GM12878 (cell line): Measurements from ENCODE around the gene TCF4. TPM values are rescaled to one million over a fixed set of nuclear protein-coding genes. Genes with fewer than 3 reads are reported as not detected.

ENCODE experiments used
- ATAC-seq: fragments of 200-7000 bp; cut with Tn5 transposase; 3 replicates; pipeline ENCODE4 v1.9.1; 2020; ENCODE audit warnings: mild to moderate bottlenecking, moderate library complexity
- BruUV-seq: library from RNA; stranded (reverse); fragments of 400-500 nt; replicated peaks from 2 replicates; lab custom pipeline; 2021; lab: Mats Ljungman, UMichigan
- CTCF ChIA-PET: fragments of 300-600 bp; sonication (Branson Sonifier 250); formaldehyde crosslinking; extraction: SDS; loops from one replicate; lab custom pipeline; 2021; ENCODE audit warnings: inconsistent platforms; lab: Yijun Ruan, JAX
- POLR2A ChIA-PET: fragments of 350-600 bp; formaldehyde crosslinking; extraction: SDS; loops from one replicate; lab custom pipeline; 2021; ENCODE audit warnings: inconsistent platforms; lab: Charles Lee
- RAD21 ChIA-PET: fragments of 300-600 bp; sonication (Branson Sonifier 250); formaldehyde crosslinking; loops from one replicate; lab custom pipeline; 2023; ENCODE audit warnings: antibody characterized with exemption; ENCODE audit not compliant: unreplicated experiment; lab: Charles Lee
- SMC1A ChIA-PET: fragments of 300-600 bp; sonication (Branson Sonifier 250); formaldehyde crosslinking; loops from one replicate; lab custom pipeline; 2023; ENCODE audit not compliant: unreplicated experiment, uncharacterized antibody; lab: Charles Lee
- DNase-seq: peaks from one replicate; pipeline ENCODE4 v3.0.0-alpha.2; 2011; ENCODE audit warnings: low read depth, low spot score
- FAIRE-seq: peaks from 3 replicates; lab custom pipeline; 2011; peaks lifted over from hg19 to GRCh38; lab: Jason Lieb, UNC
- H2AFZ ChIP-seq: 2 replicates; pipeline ENCODE4 v1.6.0; 2011; ENCODE audit warnings: low read depth, low read length, control low read depth; ENCODE audit not compliant: control insufficient read depth
- H3K27ac ChIP-seq: 2 replicates; pipeline ENCODE4 v1.5.1; 2011; ENCODE audit warnings: control low read depth; ENCODE audit not compliant: control insufficient read depth, insufficient read depth
- H3K27me3 ChIP-seq, 2 experiments: replicated peaks in 1 of 2; 2 replicates each; pipeline versions ENCODE4 v1.6.0 to v1.6.1; 2011; ENCODE audit warnings: low read length in 1 of 2; ENCODE audit not compliant: control insufficient read depth in 2 of 2, insufficient read depth in 2 of 2
- H3K36me3 ChIP-seq, 2 experiments: 2 replicates each; pipeline ENCODE4 v1.5.1; 2011; ENCODE audit warnings: low read length in 1 of 2; ENCODE audit not compliant: control insufficient read depth in 2 of 2, insufficient read depth in 2 of 2
- H3K4me1 ChIP-seq: 2 replicates; pipeline ENCODE4 v1.6.1; 2011; ENCODE audit warnings: mild to moderate bottlenecking, low read length, moderate library complexity, mixed read lengths; ENCODE audit not compliant: control insufficient read depth, insufficient read depth
- H3K4me2 ChIP-seq: 2 replicates; pipeline ENCODE4 v1.6.0; 2011; ENCODE audit warnings: control low read depth; ENCODE audit not compliant: control insufficient read depth, insufficient read depth
- H3K4me3 ChIP-seq: fragments of 200-600 bp; sonication (generic); 2 replicates; pipeline ENCODE4 v1.5.1; 2016
- H3K79me2 ChIP-seq: 2 replicates; pipeline ENCODE4 v1.6.0; 2011; ENCODE audit warnings: low read length; ENCODE audit not compliant: control insufficient read depth, insufficient read depth
- H3K9ac ChIP-seq: 2 replicates; pipeline ENCODE4 v1.8.0; 2011; ENCODE audit warnings: low read length, control low read depth, mixed read lengths; ENCODE audit not compliant: control insufficient read depth, insufficient read depth
- H3K9me3 ChIP-seq: replicated peaks from 3 replicates; pipeline ENCODE4 v1.5.1; 2011; ENCODE audit warnings: mild to moderate bottlenecking, low read length; ENCODE audit not compliant: control insufficient read depth, insufficient read depth
- H4K20me1 ChIP-seq: 2 replicates; pipeline ENCODE4 v1.6.0; 2011; ENCODE audit not compliant: control insufficient read depth, insufficient read depth
- BCL11A ChIP-seq: IDR thresholded peaks from 2 replicates; pipeline ENCODE4 v1.6.1; 2011; ENCODE audit warnings: low read depth, low read length
- BRCA1 ChIP-seq: IDR thresholded peaks from 2 replicates; pipeline ENCODE4 v1.6.1; 2011; ENCODE audit warnings: low read depth, low read length, improper control_type of control experiment
- CBX5 ChIP-seq: sonication (generic); IDR thresholded peaks from 2 replicates; pipeline ENCODE4 v1.6.1; 2016; ENCODE audit warnings: low read depth, moderate library complexity, mild to moderate bottlenecking, inconsistent platforms
- CEBPB ChIP-seq, 2 experiments: fragments of 150-350 bp in 1 of 2; IDR thresholded peaks; 2 replicates each; pipeline ENCODE4 v1.6.1; 2012 to 2014; ENCODE audit warnings: low read depth in 2 of 2, low read length in 2 of 2, borderline replicate concordance in 1 of 2, inconsistent platforms in 1 of 2
- CREB1 ChIP-seq: IDR thresholded peaks from 2 replicates; pipeline ENCODE4 v1.6.1; 2012; ENCODE audit warnings: low read depth, mild to moderate bottlenecking, inconsistent platforms
- CREM ChIP-seq: IDR thresholded peaks from 2 replicates; pipeline ENCODE4 v1.6.1; 2014; ENCODE audit warnings: antibody characterized with exemption, low read depth
- EP300 ChIP-seq, 2 experiments: fragments of 150-350 bp in 1 of 2; IDR thresholded peaks; 2 replicates each; pipeline ENCODE4 v1.6.1; 2011 to 2012; ENCODE audit warnings: low read depth in 2 of 2, low read length in 2 of 2, borderline replicate concordance in 1 of 2, improper control_type of control experiment in 1 of 2, inconsistent platforms in 1 of 2; ENCODE audit not compliant: control insufficient read depth in 1 of 2
- SIN3A ChIP-seq: IDR thresholded peaks from 2 replicates; pipeline ENCODE4 v1.6.1; 2012; ENCODE audit warnings: low read depth, low read length, improper control_type of control experiment
- TBL1XR1 ChIP-seq: IDR thresholded peaks from 2 replicates; pipeline ENCODE4 v1.6.1; 2012; ENCODE audit warnings: low read depth, low read length, improper control_type of control experiment
- WRNIP1 ChIP-seq: IDR thresholded peaks from 2 replicates; pipeline ENCODE4 v1.6.1; 2011; ENCODE audit warnings: low read depth, low read length, improper control_type of control experiment, borderline replicate concordance
- ZNF384 ChIP-seq: IDR thresholded peaks from 2 replicates; pipeline ENCODE4 v1.6.1; 2012; ENCODE audit warnings: low read depth, mild to moderate bottlenecking, low read length, improper control_type of control experiment, borderline replicate concordance
- WGBS: methylation state at CpG from one replicate; pipeline ENCODE4 v1.1.6; 2016; ENCODE audit warnings: low lambda C conversion rate; ENCODE audit not compliant: insufficient replicate concordance, insufficient coverage; ENCODE audit errors: missing lambda C conversion rate; 5-methylcytosine and 5-hydroxymethylcytosine counted together
- in situ Hi-C: fragments of 300-500 bp; cut with MboI; formaldehyde crosslinking; loops from 9 replicates; pipeline ENCODE4 v1.14.3; 2018; ENCODE audit warnings: mixed read lengths
- intact Hi-C: fragments of 100-400 bp; cut with micrococcal nuclease; formaldehyde crosslinking; loops from one replicate; pipeline ENCODE4 v1.14.2; 2022; ENCODE audit not compliant: unreplicated experiment
- polyA plus RNA-seq, 11 experiments: library from polyadenylated mRNA; depleted of rRNA in 4 of 11; unstranded in 6 of 11; stranded (reverse) in 5 of 11; fragments of >200 nt; fragmentation: Nextera tagmentation in 4 of 11; fragmentation: Illumina TruSeq in 1 of 11; extraction: Ambion mirVana in 4 of 11; extraction: Trizol in 1 of 11; gene quantifications; 1 replicate in 1 of 11; 2 replicates in 10 of 11; pipeline versions ENCODE4 v1.2.1 to v1.2.3, GENCODE V29; 2011 to 2016; ENCODE audit warnings: inconsistent platforms in 2 of 11, missing spikeins in 2 of 11, low read depth in 1 of 11
- total RNA-seq, 4 experiments: library from RNA; depleted of rRNA in 3 of 4; stranded (reverse); fragments of >200 nt in 3 of 4; fragmentation: Illumina TruSeq in 1 of 4; extraction: Trizol in 1 of 4; gene quantifications; 2 replicates each; pipeline versions ENCODE4 v1.2.1 to v1.2.3, GENCODE V29; 2013 to 2021
- TF ChIP-seq, protein P1 (sequence below): IDR thresholded peaks from 2 replicates; pipeline ENCODE4 v1.6.1; 2012; ENCODE audit warnings: low read depth, low read length, improper control_type of control experiment
- TF ChIP-seq, protein P2 (sequence below): IDR thresholded peaks from 2 replicates; pipeline ENCODE4 v1.6.1; 2012; ENCODE audit warnings: low read depth, low read length, improper control_type of control experiment
- TF ChIP-seq, protein P3 (sequence below): fragments of 450-650 bp; IDR thresholded peaks from 2 replicates; pipeline ENCODE4 v1.6.1; 2017; ENCODE audit warnings: mild to moderate bottlenecking, moderate library complexity
- TF ChIP-seq, protein P4 (sequence below): fragments of 450-650 bp; conservative IDR thresholded peaks from 2 replicates; pipeline ENCODE4 v1.6.1; 2017; ENCODE audit warnings: mild to moderate bottlenecking, moderate library complexity

Gene TCF4
- total and polyA plus RNA-seq, 10 of the 15 experiments (the other 5 are each of a cell fraction or from before 2014, with no cell fraction given) = 15.2 to 94.0 (median 31.5) TPM

DNA sequence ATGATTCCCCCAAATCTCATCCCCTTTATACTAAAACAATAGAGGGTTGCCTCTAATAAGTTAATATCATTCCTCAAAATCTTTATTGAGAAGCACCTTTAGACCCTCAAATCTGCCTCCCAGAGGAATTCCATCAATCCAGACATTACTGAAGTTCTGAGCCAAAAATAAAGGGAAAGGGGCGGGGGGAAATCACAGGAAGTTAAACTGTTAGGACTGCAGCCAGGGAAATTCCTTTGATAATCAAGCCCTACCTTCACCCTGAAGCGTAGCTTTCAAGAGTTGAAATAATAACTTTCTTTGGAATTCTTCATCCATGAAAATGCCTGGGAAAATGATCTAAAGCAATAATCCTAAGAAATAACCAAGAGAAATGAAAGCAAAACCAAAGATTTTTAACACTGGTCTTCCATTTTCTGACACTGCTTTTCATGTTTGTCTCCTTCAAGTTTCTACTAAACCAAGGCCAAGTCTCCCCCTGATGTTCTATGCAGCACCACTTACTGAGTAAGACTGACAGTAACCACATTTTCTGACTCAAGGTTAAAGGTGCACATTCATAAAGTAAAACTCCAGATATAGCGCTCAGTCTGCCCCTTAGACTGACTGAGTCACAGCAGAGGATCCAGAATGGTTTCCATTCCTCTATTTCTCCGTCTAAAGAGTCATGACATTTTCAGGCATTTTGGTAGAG lies 78.2 kb downstream of the TCF4 start (continued):
- TF ChIP-seq ZNF384 (no peak), CREB1 (no peak), CBX5 (0 out of 2 replicates have a peak, but pooled peaks have one; percentile 47), CEBPB (IDR thresholded peaks at IDR 0.05; ENCODE audit: borderline replicate concordance in 1 of 2, low read depth in 2 of 2, low read length in 2 of 2) (no peak), BRCA1 (no peak), BCL11A (no peak)
- TF ChIP-seq, protein P1, sequence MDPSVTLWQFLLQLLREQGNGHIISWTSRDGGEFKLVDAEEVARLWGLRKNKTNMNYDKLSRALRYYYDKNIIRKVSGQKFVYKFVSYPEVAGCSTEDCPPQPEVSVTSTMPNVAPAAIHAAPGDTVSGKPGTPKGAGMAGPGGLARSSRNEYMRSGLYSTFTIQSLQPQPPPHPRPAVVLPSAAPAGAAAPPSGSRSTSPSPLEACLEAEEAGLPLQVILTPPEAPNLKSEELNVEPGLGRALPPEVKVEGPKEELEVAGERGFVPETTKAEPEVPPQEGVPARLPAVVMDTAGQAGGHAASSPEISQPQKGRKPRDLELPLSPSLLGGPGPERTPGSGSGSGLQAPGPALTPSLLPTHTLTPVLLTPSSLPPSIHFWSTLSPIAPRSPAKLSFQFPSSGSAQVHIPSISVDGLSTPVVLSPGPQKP = no peak
- TF ChIP-seq, protein P2, sequence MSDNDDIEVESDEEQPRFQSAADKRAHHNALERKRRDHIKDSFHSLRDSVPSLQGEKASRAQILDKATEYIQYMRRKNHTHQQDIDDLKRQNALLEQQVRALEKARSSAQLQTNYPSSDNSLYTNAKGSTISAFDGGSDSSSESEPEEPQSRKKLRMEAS = no peak

DNA sequence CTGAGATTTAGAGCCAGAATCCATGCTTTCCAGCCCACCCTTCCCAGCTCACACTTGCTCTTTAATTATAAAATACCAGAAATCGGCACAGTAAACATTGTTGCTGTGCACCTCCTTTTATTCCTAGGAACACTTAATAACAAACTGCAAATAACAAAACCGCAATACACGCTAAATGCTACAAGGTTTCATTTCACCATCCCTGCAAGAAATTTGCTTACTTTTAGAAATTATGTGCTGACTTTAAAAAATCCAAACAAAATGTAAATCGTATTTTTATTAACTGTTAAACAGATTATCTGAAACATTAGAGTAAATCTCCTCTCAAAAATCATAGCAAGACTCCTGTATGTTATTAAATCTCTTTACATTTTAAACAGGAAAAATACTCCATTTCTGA lies 79.3 kb downstream of the TCF4 start:
- ATAC-seq = no peak
- Histone ChIP-seq H3K27me3 (no peaks in the 10 kb centered on the region), H3K4me3 (no peak overlapping the region), H3K4me2 (no peak overlapping the region), H4K20me1 (no peaks in the 10 kb centered on the region), H3K4me1 (no peaks in the 10 kb centered on the region), H2AFZ (no peak overlapping the region), H3K9ac (no peak overlapping the region), H3K9me3 (no peaks in the 10 kb centered on the region), H3K36me3 (no peaks in the 10 kb centered on the region), H3K79me2 (no peaks in the 10 kb centered on the region), H3K27ac (no peak overlapping the region)
- no peak for FAIRE-seq
- RAD21 ChIA-PET = no interaction called here
- WGBS = 63% methylated on average over 4 of the region's 4 CpGs
- DNase-seq = no peak
- SMC1A ChIA-PET = interaction anchor here (1.2 kb wide), 1 partner anchor 11 kb away, joined by 3 read pairs; no protein-coding TSS in a partner anchor
- POLR2A ChIA-PET = no interaction called here
- intact Hi-C loops = loop anchor here (10.0 kb wide), 1 partner anchor 274 kb away; no protein-coding TSS in a partner anchor
- CTCF ChIA-PET = no interaction called here
- in situ Hi-C loops = no loop called here
- no TSS peak for BruUV-seq
- no peak for TF ChIP-seq SIN3A
- no peak for TF ChIP-seq WRNIP1
- no peak for TF ChIP-seq EP300 (IDR thresholded peaks at IDR 0.05; ENCODE audit: borderline replicate concordance in 1 of 2, control insufficient read depth in 1 of 2, low read depth in 2 of 2, low read length in 2 of 2)
- no peak for TF ChIP-seq TBL1XR1
- TF ChIP-seq, protein P3, sequence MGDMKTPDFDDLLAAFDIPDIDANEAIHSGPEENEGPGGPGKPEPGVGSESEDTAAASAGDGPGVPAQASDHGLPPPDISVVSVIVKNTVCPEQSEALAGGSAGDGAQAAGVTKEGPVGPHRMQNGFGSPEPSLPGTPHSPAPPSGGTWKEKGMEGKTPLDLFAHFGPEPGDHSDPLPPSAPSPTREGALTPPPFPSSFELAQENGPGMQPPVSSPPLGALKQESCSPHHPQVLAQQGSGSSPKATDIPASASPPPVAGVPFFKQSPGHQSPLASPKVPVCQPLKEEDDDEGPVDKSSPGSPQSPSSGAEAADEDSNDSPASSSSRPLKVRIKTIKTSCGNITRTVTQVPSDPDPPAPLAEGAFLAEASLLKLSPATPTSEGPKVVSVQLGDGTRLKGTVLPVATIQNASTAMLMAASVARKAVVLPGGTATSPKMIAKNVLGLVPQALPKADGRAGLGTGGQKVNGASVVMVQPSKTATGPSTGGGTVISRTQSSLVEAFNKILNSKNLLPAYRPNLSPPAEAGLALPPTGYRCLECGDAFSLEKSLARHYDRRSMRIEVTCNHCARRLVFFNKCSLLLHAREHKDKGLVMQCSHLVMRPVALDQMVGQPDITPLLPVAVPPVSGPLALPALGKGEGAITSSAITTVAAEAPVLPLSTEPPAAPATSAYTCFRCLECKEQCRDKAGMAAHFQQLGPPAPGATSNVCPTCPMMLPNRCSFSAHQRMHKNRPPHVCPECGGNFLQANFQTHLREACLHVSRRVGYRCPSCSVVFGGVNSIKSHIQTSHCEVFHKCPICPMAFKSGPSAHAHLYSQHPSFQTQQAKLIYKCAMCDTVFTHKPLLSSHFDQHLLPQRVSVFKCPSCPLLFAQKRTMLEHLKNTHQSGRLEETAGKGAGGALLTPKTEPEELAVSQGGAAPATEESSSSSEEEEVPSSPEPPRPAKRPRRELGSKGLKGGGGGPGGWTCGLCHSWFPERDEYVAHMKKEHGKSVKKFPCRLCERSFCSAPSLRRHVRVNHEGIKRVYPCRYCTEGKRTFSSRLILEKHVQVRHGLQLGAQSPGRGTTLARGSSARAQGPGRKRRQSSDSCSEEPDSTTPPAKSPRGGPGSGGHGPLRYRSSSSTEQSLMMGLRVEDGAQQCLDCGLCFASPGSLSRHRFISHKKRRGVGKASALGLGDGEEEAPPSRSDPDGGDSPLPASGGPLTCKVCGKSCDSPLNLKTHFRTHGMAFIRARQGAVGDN = no peak
- TF ChIP-seq, protein P4, sequence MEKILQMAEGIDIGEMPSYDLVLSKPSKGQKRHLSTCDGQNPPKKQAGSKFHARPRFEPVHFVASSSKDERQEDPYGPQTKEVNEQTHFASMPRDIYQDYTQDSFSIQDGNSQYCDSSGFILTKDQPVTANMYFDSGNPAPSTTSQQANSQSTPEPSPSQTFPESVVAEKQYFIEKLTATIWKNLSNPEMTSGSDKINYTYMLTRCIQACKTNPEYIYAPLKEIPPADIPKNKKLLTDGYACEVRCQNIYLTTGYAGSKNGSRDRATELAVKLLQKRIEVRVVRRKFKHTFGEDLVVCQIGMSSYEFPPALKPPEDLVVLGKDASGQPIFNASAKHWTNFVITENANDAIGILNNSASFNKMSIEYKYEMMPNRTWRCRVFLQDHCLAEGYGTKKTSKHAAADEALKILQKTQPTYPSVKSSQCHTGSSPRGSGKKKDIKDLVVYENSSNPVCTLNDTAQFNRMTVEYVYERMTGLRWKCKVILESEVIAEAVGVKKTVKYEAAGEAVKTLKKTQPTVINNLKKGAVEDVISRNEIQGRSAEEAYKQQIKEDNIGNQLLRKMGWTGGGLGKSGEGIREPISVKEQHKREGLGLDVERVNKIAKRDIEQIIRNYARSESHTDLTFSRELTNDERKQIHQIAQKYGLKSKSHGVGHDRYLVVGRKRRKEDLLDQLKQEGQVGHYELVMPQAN = no peak
- TF ChIP-seq CREM = no peak
